GM23338 (cell line): ENCODE results near the gene MFSD11. TPM values are rescaled to one million over a fixed set of nuclear protein-coding genes. Genes with fewer than 3 reads are reported as not detected.

ENCODE experiments used
- ATAC-seq: fragments of 200-7000 bp; cut with Tn5 transposase; 3 replicates; pipeline ENCODE4 v1.9.1; 2020
- DNase-seq: peaks from one replicate; pipeline ENCODE4 v3.0.0-alpha.2; 2015; ENCODE audit warnings: low spot score
- H2AFZ ChIP-seq: fragments of 200-600 bp; sonication (generic); 2 replicates; pipeline ENCODE4 v1.8.0; 2016; ENCODE audit warnings: antibody characterized with exemption, mild to moderate bottlenecking, moderate library complexity
- H3F3A ChIP-seq: fragments of 200-600 bp; sonication (generic); replicated peaks from 2 replicates; pipeline ENCODE4 v1.8.0; 2017; ENCODE audit warnings: antibody characterized with exemption, mixed run types, low read depth
- H3K27ac ChIP-seq: fragments of 200-600 bp; sonication (generic); 2 replicates; pipeline ENCODE4 v1.6.1; 2016; ENCODE audit warnings: low read depth
- H3K27me3 ChIP-seq: fragments of 200-600 bp; sonication (generic); 2 replicates; pipeline ENCODE4 v1.8.0; 2016; ENCODE audit warnings: mild to moderate bottlenecking, mixed run types, moderate library complexity; ENCODE audit not compliant: insufficient read depth
- H3K36me3 ChIP-seq: fragments of 200-600 bp; sonication (generic); 2 replicates; pipeline ENCODE4 v1.8.0; 2016; ENCODE audit warnings: mild to moderate bottlenecking; ENCODE audit not compliant: insufficient read depth
- H3K4me1 ChIP-seq: fragments of 200-600 bp; sonication (generic); 2 replicates; pipeline ENCODE4 v1.8.0; 2016; ENCODE audit warnings: mild to moderate bottlenecking, moderate library complexity; ENCODE audit not compliant: insufficient read depth
- H3K4me2 ChIP-seq: fragments of 200-600 bp; sonication (generic); 2 replicates; pipeline ENCODE4 v1.7.1; 2017; ENCODE audit warnings: mixed run types
- H3K4me3 ChIP-seq: fragments of 200-600 bp; sonication (generic); 2 replicates; pipeline ENCODE4 v1.6.1; 2016; ENCODE audit warnings: mixed run types
- H3K79me2 ChIP-seq: fragments of 200-600 bp; sonication (generic); replicated peaks from 2 replicates; pipeline ENCODE4 v1.8.0; 2017; ENCODE audit warnings: mild to moderate bottlenecking; ENCODE audit not compliant: insufficient read depth
- H3K9me2 ChIP-seq: fragments of 200-600 bp; sonication (generic); 2 replicates; pipeline ENCODE4 v1.8.0; 2017; ENCODE audit not compliant: insufficient read depth
- H4K20me1 ChIP-seq: fragments of 200-600 bp; sonication (generic); replicated peaks from 2 replicates; pipeline ENCODE4 v1.8.0; 2017; ENCODE audit warnings: mild to moderate bottlenecking; ENCODE audit not compliant: insufficient read depth
- H3K27ac Mint-ChIP-seq: 2 replicates; pipeline ENCODE4 v1.8.0; 2020; ENCODE audit warnings: inconsistent platforms, mild to moderate bottlenecking, moderate library complexity, mixed read lengths
- H3K27me3 Mint-ChIP-seq: 3 replicates; pipeline ENCODE4 v1.8.0; 2022; ENCODE audit warnings: low read depth, mild to moderate bottlenecking, moderate library complexity, mixed read lengths, inconsistent platforms; ENCODE audit not compliant: insufficient read depth, poor library complexity
- H3K36me3 Mint-ChIP-seq: 3 replicates; pipeline ENCODE4 v1.8.0; 2021; ENCODE audit warnings: low read depth, mild to moderate bottlenecking, inconsistent platforms, moderate library complexity, mixed read lengths
- H3K4me1 Mint-ChIP-seq: 3 replicates; pipeline ENCODE4 v1.8.0; 2020; ENCODE audit warnings: mild to moderate bottlenecking, inconsistent platforms, mixed read lengths
- H3K4me3 Mint-ChIP-seq: 3 replicates; pipeline ENCODE4 v1.8.0; 2021; ENCODE audit warnings: moderate library complexity, mild to moderate bottlenecking, inconsistent platforms, mixed read lengths
- H3K9me3 Mint-ChIP-seq: 3 replicates; pipeline ENCODE4 v1.8.0; 2020; ENCODE audit warnings: moderate library complexity, mild to moderate bottlenecking, inconsistent platforms, mixed read lengths
- ETS1 ChIP-seq: IDR thresholded peaks from 2 replicates; pipeline ENCODE4 v1.6.1; 2016; ENCODE audit warnings: antibody characterized with exemption
- EZH2 ChIP-seq: fragments of 200-600 bp; sonication (generic); IDR thresholded peaks from one replicate; pipeline ENCODE4 v1.8.0; 2017; ENCODE audit warnings: antibody characterized with exemption, mild to moderate bottlenecking, low read depth; ENCODE audit not compliant: unreplicated experiment
- EZH2phosphoT487 ChIP-seq: fragments of 200-600 bp; sonication (generic); IDR thresholded peaks from one replicate; pipeline ENCODE4 v1.8.1; 2018; ENCODE audit warnings: antibody characterized with exemption; ENCODE audit not compliant: unreplicated experiment
- JUNB ChIP-seq: IDR thresholded peaks from one replicate; pipeline ENCODE4 v1.6.1; 2016; ENCODE audit warnings: antibody characterized with exemption; ENCODE audit not compliant: unreplicated experiment
- NANOG ChIP-seq: IDR thresholded peaks from 2 replicates; pipeline ENCODE4 v1.6.1; 2016; ENCODE audit warnings: antibody characterized with exemption, borderline replicate concordance
- POLR2AphosphoS5 ChIP-seq: IDR thresholded peaks from 2 replicates; pipeline ENCODE4 v1.6.1; 2016; ENCODE audit warnings: antibody characterized with exemption, low read depth
- REST ChIP-seq: IDR thresholded peaks from one replicate; pipeline ENCODE4 v1.6.1; 2018; ENCODE audit warnings: antibody characterized with exemption; ENCODE audit not compliant: unreplicated experiment
- STAT1 ChIP-seq: IDR thresholded peaks from one replicate; pipeline ENCODE4 v1.6.1; 2016; ENCODE audit warnings: antibody characterized with exemption; ENCODE audit not compliant: unreplicated experiment
- ZNF331 ChIP-seq: fragments of 250-450 bp; sonication (Bioruptor Pico); IDR thresholded peaks from 2 replicates; pipeline ENCODE4 v1.5.0; 2020; ENCODE audit warnings: low read depth, mild to moderate bottlenecking, moderate library complexity
- ZNF462 ChIP-seq: fragments of 250-450 bp; sonication (Bioruptor Pico); IDR thresholded peaks from 2 replicates; pipeline ENCODE4 v1.5.0; 2020; ENCODE audit warnings: mild to moderate bottlenecking, moderate library complexity
- polyA plus RNA-seq: library from polyadenylated mRNA; unstranded; fragments of >200 nt; fragmentation: Nextera tagmentation; extraction: Ambion mirVana; gene quantifications from 2 replicates; pipeline ENCODE4 v1.2.1, GENCODE V29; 2016
- total RNA-seq: library from RNA; depleted of rRNA; stranded (reverse); fragments of >200 nt; shearing (Covaris generic); gene quantifications from 2 replicates; pipeline ENCODE4 v1.2.3, GENCODE V29; 2014

MFSD11 gene
- total and polyA plus RNA-seq, 2 experiments from 2014 or later = 10.2 to 35.3 TPM

- Mint-ChIP-seq H3K27me3 (peaks cover 25% of the 10 kb centered on the region), H3K36me3 (peaks cover 65% of the 10 kb centered on the region), H3K27ac (peak overlapping the region; percentile 99), H3K4me3 (peak overlapping the region; percentile 99), H3K4me1 (peaks cover 26% of the 10 kb centered on the region), H3K9me3 (peaks cover 9% of the 10 kb centered on the region; the same call in 2 of the 3 replicates)
- peaks cover 62% of the 10 kb centered on the region for H3K79me2 ChIP-seq
- TF ChIP-seq POLR2AphosphoS5 (no peak), NANOG (no peak), ZNF331 (CRISPR knock-in tag) (no peak), ZNF462 (CRISPR knock-in tag) (no peak), ETS1 (no peak), EZH2 (no peak), STAT1 (no peak), EZH2phosphoT487 (no peak), REST (no peak), JUNB (no peak)
- peaks cover 37% of the 10 kb centered on the region for H3K36me3 ChIP-seq
- peak overlapping the region; percentile 97 for H3K4me3 ChIP-seq
- H3K4me1 ChIP-seq = peaks cover 12% of the 10 kb centered on the region; the same call in 1 of the 2 replicates
- DNase-seq = no peak
- H2AFZ ChIP-seq = no peak overlapping the region
- peaks cover 48% of the 10 kb centered on the region for H3F3A ChIP-seq
- H3K9me2 ChIP-seq = no peaks in the 10 kb centered on the region
- no peaks in the 10 kb centered on the region for H3K27me3 ChIP-seq
- H4K20me1 ChIP-seq = peaks cover 38% of the 10 kb centered on the region
- peak overlapping the region; percentile 10 for H3K27ac ChIP-seq
- no peak for ATAC-seq
- peak overlapping the region; percentile 99 for H3K4me2 ChIP-seq
Observed at GRCh38 chr17:76735006-76735405, 2.9 kb upstream of the MFSD11 start.
